Activated naive CD4-positive, alpha-beta T cell treated with anti-CD3 and anti-CD28 coated beads, Interleukin-2, amount 50 U/mL, for 16 hours (primary cell): ENCODE results near the gene PANX2.

Experiments used
- DNase-seq: peaks from one replicate; pipeline ENCODE4 v3.0.0-alpha.2; 2020

The PANX2 gene

DNA sequence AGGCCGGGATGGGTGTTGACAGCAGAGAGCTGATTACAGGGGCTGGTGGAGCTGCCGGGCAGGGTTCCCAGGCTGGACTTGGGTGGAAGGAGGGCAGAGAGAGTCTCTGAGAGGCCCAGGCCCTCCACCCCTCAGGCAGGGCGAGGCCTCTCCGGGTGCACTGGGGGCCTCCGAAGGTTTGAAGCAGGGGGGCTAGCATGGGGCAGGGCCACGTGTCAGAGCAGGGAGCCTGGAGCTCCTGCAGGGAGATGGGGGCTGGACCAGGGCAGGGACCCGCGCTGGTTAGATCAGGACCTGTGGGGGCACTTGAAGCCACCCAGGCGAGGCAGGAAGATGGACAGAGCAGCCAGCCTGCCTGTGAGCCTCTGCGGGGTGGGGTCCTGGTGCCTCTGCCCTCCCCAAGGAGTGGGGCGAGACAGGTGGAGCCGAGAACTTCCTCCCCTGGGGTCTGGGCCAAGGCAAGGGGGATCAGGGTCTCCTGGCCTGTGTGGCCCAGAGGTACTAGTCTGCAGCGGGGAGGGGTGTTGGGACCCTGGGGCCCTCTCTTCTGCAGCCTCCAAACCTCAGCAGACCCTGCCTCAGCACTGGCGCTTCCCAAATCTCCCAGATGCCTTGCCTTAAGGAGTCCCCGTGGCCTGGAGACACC lies 911 bp downstream of the PANX2 start:
- no peak for DNase-seq

GRCh38 chr22:50171965-50172421 lies 1.5 kb downstream of the PANX2 start:
- no peak for DNase-seq

DNA sequence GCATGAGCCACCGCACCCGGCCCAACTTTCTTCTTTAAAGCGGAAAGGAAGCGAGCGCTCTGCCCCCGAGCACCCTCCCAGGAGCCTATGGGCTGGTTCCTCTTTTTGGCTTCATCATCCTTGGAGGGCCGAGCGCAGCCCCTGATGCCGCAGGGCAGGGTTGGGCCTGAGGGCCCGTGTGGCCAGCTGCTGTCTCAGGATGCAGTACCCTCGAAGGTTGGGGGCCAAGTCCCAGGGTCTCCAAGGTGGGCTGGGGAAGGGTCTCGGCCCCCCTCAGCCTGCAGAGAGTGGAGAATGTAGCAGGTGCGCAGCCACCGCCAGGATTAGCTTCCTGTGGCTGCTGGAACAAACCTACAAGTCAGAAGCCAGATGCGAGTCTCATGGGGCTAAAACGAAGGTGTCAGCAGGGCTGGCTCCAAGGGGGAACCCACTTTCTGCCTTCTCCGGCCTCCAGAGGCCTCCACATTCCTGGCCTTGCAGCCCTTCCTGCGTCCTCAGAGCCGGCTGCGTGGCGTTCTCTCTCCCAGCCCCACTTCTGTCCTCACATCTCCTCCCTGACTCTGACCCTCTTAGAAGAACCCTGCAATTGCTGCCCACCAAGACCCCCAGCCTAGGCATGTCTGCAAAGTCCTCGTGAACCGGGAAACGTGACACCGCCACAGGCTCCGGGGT lies 2.9 kb downstream of the PANX2 start:
- DNase-seq = no peak

GRCh38 chr22:50173983-50174355 lies 3.4 kb downstream of the PANX2 start:
- no peak for DNase-seq

GRCh38 chr22:50174382-50175190 lies 4.1 kb downstream of the PANX2 start:
- no peak for DNase-seq

- DNase-seq = no peak
Measured at GRCh38 chr22:50175191-50175461, 4.6 kb downstream of the PANX2 start.

GRCh38 chr22:50175921-50176849 lies 5.7 kb downstream of the PANX2 start:
- no peak for DNase-seq

DNA sequence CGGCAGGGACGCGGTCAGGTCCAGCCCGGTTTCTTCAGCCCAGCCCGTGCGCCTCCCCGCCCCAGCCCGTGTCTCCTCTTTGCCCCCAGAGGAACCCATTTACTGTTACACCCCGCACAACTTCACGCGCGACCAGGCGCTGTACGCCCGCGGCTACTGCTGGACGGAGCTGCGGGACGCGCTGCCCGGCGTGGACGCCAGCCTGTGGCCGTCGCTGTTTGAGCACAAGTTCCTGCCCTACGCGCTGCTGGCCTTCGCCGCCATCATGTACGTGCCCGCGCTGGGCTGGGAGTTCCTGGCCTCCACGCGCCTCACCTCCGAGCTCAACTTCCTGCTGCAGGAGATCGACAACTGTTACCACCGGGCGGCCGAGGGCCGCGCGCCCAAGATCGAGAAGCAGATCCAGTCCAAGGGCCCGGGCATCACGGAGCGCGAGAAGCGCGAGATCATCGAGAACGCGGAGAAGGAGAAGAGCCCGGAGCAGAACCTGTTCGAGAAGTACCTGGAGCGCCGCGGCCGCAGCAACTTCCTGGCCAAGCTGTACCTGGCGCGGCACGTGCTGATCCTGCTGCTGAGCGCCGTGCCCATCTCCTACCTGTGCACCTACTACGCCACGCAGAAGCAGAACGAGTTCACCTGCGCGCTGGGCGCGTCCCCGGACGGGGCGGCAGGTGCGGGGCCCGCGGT lies 6.5 kb downstream of the PANX2 start:
- DNase-seq = no peak

DNA sequence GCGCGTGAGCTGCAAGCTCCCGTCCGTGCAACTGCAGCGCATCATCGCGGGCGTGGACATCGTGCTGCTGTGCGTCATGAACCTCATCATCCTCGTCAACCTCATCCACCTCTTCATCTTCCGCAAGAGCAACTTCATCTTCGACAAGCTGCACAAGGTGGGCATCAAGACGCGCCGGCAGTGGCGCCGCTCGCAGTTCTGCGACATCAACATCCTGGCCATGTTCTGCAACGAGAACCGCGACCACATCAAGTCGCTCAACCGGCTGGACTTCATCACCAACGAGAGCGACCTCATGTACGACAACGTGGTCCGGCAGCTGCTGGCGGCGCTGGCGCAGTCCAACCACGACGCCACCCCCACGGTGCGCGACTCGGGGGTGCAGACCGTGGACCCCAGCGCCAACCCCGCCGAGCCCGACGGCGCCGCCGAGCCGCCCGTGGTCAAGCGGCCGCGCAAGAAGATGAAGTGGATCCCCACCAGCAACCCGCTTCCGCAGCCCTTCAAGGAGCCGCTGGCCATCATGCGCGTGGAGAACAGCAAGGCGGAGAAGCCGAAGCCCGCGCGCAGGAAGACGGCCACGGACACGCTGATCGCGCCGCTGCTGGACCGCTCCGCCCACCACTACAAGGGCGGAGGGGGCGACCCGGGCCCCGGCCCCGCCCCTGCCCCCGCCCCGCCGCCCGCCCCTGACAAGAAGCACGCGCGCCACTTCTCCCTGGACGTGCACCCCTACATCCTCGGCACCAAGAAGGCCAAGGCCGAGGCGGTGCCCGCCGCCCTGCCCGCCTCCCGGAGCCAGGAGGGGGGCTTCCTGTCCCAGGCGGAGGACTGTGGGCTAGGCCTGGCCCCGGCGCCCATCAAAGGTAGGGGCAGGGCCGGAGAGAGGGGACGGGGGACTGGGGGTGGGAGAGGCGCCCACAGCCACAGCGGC lies 7.3 kb downstream of the PANX2 start:
- DNase-seq = no peak

DNA sequence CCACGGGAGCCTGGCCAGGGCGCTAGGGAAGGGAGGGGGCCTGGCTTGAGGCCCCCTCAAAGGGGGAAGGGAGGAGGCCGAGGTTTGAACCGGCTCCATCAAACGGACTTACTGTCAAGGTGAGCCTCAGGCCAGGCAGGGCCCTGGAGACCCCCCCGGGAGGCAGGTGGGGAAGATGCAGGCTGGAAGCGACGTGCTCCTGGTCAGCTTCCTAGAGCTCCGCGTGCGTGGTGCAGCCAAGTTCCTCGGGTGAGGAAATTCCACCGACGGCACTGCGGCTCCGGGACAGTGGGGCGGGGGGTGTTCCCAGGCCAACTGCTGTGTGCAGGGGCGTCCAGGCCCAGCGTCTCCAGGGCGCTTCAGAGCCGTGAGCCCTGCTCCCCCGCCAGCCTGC lies 7.9 kb downstream of the PANX2 start:
- no peak for DNase-seq

DNA sequence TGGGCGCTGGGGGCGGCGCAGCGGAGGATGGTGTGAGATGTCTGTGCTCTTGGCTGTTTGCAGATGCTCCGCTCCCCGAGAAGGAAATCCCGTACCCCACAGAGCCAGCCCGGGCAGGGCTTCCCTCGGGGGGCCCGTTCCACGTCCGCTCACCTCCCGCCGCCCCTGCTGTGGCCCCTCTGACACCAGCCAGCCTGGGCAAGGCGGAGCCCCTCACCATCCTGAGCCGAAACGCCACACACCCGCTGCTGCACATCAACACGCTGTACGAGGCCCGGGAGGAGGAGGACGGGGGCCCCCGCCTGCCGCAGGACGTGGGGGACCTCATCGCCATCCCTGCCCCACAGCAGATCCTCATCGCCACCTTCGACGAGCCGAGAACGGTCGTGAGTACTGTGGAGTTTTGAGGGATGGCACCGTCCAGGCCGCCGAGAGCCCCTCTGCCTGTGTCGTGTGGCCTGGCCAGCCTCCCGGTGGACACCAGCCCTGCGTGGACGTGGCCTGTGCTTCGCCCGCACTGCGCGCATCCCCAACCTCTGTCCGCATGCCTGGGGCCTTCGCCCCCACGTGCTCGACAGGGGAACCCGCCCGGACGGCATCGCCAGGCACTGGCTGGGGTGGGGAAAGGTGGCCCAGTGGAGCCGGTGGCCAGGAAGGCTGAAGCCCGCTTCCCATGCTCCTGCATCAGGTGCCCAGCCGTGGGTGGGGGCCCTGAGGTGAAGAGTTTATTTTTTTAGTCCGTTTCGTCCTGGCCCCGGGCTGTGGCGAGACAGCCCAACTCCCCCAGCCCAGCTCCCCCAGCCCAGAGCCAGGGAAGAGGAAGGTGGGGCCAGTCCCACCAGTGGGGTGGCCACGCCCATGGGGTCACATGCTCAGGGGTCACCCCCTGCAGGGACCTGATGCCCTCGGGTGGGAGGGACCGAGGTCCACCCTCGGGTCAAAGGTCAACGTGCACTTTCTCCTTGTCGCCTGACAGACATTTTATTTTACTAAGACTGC lies 8.6 kb downstream of the PANX2 start:
- no peak for DNase-seq

- no peak for DNase-seq
Measured at GRCh38 chr22:50179937-50180726, 9.6 kb downstream of the PANX2 start.

DNA sequence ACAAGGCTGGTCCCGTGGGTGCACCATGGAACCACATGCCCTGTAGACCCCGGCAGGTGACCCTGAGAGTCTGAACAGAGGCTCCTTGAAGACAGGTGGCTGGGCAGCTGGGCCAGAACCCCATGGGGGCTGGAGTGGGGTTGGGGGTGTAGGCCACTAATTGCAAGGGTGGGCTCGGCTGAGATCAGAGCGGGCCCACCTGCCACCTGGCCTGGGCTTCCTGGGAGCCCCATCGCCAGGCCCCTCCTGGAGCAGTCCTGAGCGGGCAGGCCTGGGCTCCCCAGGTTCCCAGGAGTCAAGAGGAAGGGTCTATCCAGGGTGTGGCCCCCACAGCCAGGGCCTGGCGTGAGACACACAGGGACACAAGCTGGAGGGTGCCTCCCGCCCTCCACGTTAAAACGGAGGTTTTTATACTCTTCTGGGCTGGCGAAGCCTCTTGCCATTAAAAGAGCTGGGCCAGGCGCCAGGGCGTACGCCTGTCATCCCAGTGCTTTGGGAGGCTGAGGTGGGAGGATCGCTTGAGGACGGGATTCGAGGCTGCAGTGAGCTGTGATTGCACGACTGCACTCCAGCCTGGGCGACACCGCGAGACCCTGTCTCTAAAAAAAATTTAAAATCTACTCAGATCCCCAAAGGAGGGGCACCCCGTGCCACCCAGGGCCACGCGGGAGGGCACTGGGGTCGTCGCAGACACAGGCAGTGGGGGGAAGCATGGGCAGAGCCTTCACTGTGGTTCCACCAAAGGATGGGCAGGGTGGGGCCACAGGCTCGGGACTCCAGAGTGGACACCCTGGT lies 10.4 kb downstream of the PANX2 start:
- no peak for DNase-seq

GRCh38 chr22:50182176-50183081 lies 11.9 kb downstream of the PANX2 start:
- no peak for DNase-seq

DNA sequence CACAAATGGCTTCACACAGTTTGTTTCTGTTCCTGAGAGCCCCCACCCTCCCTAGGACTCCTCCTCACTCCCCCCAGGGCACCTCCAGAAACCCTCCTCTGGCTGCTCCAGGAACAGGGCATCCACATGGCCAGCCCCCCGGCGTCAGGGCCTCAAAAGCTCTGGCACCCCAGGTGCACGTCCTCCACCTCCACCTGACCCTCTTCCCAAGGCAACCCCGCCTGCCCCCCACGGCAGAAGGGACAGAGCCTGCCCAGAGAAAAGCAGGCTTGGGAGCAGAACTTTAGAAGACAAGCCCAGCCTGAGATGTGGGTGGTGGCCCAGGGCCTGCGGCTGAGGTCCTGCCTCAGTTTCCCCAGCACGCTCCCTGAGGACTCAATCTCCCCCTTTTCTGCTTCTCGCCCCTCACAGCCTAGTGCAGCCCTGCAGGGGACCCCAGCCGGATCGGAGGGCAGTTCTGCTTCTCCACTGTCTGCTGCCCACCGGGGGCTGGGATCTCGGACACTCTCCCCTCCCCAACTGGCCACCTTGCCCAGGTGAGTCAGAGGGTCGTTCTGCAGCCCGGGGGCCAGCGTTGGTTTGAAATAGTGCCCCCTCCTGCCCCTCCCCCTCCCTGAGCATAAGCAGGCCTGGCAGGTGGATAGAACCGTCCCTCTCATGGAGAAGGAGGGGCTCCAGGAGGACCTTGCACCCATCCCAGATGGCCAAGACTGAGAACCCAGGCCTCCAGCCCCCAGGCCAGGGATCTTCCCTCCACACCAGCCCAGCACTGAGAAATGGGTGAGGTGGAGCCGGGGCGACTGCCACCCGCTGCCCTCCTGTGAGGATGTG lies 12.8 kb downstream of the PANX2 start:
- DNase-seq = no peak
